GM18526 (cell line): ENCODE data around the gene ITPR1.

Experiments used
- POLR2A ChIP-seq: IDR thresholded peaks from 3 replicates; pipeline ENCODE4 v1.6.1; 2011; ENCODE audit not compliant: insufficient read length; ENCODE audit errors: extremely low read depth

Gene ITPR1

GRCh38 chr3:4643904-4644547 is 150.9 kb downstream of the ITPR1 start:
- no peak for TF ChIP-seq POLR2A

GRCh38 chr3:4644951-4645350 is 151.8 kb downstream of the ITPR1 start:
- no peak for TF ChIP-seq POLR2A

DNA sequence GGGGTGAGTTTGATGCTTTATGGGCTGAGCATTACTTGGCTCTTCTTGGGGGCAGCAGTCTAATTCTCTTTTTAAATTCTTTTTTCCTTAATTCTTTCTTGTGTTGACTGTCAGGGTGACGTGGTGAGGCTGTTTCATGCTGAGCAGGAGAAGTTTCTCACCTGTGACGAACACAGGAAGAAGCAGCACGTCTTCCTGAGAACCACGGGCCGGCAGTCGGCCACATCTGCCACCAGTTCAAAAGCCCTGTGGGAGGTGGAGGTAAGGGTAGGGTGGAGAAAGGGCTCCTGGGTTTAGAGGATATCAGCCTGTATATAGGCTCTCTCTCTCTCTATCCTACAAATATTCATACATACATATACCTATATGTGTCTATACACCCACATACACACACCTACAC is 152.3 kb downstream of the ITPR1 start:
- no peak for TF ChIP-seq POLR2A

DNA sequence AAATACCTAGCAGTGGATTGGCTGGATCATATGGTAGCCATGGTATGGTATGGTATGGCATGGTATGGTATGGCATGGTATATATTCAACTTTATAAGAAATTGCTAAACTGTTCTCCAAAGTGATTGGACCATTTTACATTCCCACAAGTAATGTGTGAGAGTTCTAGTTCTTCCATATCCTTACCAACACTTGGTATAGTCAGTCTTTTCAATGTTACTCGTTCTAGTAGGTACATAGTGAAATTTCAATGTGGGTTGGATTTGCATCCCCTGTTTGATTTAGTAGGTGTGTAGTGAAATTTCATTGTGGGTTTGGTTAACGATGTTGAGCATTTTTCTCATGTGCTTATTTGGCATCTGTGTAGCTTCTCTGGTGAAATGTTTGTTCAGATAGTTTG is 154.3 kb downstream of the ITPR1 start:
- no peak for TF ChIP-seq POLR2A

- TF ChIP-seq POLR2A = no peak
Measured at GRCh38 chr3:4655145-4656045, 162.2 kb downstream of the ITPR1 start.

DNA sequence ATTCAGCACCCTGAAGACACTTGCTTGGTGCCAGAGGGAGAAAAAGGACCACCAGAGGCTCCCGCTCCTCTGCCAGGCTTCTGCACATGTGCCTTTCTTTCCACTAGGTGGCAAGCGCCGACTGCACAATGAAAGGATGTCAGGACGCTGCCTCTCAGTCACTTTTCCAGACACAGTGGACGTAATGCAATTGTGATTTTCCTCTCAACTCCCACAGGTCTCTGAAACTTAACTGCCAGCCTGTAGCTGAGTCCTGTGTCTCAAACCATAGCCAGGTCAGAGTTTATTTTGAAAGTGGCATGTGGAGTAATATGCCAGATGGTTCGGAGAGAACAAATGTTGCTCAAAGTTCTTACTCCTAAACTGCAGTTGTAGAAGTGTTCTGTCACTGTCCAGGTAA is 162.9 kb downstream of the ITPR1 start:
- no peak for TF ChIP-seq POLR2A

DNA sequence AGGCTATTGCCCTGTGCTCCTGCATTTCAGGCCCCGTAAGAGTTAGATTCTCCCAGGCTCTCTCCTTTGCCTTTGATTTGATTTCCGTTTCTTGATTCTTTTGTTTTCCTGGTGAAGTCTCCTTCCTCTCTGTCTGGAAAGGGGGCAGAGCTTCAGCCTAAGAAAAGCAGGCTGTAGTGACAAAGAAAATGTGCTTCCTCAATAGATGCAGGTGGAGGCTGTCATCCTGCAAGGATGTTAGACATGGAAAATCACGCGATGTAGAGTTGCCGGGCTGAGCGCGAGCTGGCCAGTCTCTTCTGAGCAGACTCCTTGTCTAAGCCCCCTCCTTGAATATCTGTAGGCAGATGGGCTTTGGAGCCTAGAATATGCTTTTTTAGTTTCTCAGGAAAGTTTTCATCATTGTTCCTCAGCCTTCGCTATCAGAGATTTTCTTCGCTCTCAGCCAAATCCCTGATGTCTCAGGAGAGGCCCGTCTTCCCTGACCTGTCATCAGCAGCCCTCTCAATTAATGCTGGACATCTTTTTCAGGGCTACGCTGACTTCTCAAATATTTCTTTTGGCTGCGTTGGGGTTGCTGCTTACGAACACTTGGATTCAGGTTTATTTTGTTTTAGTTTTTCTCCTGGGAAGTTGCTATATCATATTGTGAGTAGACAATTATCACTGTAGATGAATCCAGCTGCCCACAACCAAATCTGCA is 163.6 kb downstream of the ITPR1 start:
- TF ChIP-seq POLR2A = no peak

DNA sequence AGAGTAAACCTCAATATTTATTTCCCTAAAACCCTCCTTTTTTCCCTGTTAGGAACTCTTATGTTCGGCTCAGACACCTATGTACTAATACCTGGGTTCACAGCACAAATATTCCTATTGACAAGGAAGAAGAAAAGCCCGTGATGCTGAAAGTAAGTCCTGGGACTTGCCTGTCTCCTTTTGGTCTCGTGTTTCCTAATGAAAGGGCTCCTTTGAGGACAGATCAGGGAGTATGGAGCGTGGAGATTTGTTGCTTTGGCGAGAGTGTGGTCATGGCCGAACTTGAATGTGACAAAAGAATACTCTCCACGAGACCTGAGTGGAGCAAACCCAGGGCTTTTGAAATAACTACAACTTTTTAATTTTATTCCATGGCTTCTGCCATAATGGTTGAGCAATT is 167.8 kb downstream of the ITPR1 start:
- TF ChIP-seq POLR2A = no peak

DNA sequence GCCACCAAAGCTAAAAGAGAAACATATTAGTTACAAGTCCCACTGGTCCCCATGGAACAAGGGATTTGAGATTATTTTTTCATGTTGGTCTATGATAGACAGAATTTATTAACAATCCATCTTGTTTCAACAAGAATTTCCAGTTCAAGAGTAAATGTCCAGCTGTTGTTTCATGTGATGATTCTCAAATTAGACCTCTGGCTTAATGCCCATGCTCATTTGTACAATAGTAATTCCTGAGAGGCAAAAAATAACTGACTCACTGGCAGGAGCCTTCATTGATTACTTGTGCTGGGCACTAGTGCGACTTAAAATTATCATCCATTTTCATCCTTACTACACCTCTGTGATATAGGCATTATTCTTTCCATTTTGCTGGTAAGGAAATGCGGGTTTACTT is 171.3 kb downstream of the ITPR1 start:
- no peak for TF ChIP-seq POLR2A

DNA sequence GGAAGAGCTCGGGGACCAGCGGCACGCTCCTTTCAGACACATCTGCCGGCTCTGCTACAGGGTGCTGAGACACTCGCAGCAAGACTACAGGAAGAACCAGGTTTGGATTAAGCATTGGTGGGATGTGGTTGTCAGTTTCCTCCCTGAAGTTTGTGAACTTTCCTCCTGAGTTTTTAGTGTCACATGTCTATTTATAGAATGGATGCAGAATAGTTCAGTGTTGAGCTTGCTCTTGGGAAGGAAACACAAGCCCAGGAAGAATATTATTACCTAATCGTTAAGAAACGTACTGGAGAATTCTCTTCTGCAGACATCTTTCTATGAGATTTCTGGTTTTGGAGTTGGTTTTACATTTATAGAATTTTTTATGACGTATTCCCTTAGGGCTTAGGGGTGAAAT is 172.0 kb downstream of the ITPR1 start:
- TF ChIP-seq POLR2A = no peak

- no peak for TF ChIP-seq POLR2A
Measured at GRCh38 chr3:4666071-4666470, 172.9 kb downstream of the ITPR1 start.

DNA sequence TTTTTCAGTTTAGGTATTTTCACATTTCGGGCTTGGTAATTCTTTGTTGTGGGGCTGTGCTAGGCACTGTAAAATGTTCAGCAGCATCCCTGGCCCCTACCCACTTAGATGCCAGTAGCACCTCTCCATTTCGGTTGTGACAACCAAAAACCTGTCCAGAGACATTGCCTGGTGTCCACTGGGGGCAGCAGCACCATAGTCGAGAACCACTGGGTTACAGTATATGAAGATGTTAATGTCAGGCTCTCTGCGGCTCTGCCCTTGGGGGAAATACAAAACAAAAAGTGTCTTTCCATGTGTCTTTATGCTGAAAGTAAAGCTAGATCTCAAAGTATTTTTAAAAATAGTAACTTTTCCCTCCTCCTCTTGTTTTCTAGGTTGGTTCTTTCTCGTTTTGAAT is 177.2 kb downstream of the ITPR1 start:
- TF ChIP-seq POLR2A = no peak

GRCh38 chr3:4672725-4673275 is 179.7 kb downstream of the ITPR1 start:
- TF ChIP-seq POLR2A = no peak

DNA sequence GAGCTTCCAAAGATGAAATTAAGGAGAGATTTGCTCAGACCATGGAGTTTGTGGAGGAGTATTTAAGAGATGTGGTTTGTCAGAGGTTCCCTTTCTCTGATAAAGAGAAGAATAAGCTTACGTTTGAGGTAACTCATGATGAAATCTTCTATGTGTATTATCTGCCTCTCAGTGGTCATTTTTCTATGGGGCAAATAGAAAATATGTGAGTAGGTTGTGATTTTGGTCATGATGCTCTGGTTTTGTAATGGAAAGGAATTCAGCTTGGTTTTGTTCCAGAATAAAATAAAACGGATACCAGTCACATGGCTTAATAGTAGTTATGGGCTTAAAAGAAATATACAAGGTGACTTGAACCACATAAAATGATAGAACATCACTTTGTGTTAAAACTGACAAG is 181.1 kb downstream of the ITPR1 start:
- no peak for TF ChIP-seq POLR2A

GRCh38 chr3:4675704-4676103 is 182.6 kb downstream of the ITPR1 start:
- TF ChIP-seq POLR2A = no peak

DNA sequence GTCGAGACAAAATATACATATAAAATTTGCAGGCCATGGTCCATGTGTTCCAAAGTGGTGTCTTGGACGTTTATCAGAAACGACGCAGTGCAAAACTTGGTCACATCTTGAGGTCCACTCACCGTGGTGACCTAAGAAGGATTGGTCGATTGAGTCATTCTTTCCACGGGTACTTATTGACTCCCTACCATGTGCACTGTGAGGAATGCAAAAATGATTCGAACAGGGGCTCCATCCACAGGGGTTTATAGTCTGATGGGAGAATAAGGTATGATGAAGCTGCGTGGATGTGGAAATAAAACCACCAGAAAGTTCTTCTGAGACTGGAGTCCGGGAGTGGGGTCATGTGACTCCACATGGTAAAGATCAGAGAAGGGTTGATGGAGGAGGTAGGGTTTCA is 185.2 kb downstream of the ITPR1 start:
- TF ChIP-seq POLR2A = no peak
